Stimulated activated CD4-positive, alpha-beta T cell treated with anti-CD3 and anti-CD28 coated beads, Interleukin-12 subunit alpha, Interleukin-12 subunit beta, amount 100 ng/mL, for 24 hours (primary cell): ENCODE data around the gene CCDC3.
"Not testable (repeated sequence)": the region's sequence is repeated elsewhere in the genome, so short reads cannot be mapped to it uniquely, and the experiment has no call there.

Source experiments
- DNase-seq, 2 experiments: peaks; one replicate each; pipeline ENCODE4 v3.0.0-alpha.2; 2020; ENCODE audit warnings: low read depth in 2 of 2

Gene CCDC3

GRCh38 chr10:13000431-13000830 is 1.1 kb downstream of the CCDC3 start:
- DNase-seq = no peak

GRCh38 chr10:12999849-13000248 is 1.7 kb downstream of the CCDC3 start:
- DNase-seq = no peak

- no peak for DNase-seq
These were observed 6.1 kb downstream of the CCDC3 start for GRCh38 chr10:12995425-12995861.

GRCh38 chr10:12993595-12993994 is 7.9 kb downstream of the CCDC3 start:
- DNase-seq = no peak

- DNase-seq = no peak
These were observed 16.2 kb downstream of the CCDC3 start for GRCh38 chr10:12985347-12985746.

- DNase-seq = no peak
These were observed 17.3 kb downstream of the CCDC3 start for GRCh38 chr10:12984165-12984747.

- DNase-seq = not testable (repeated sequence)
These were observed 17.9 kb downstream of the CCDC3 start for GRCh38 chr10:12983568-12983967.

GRCh38 chr10:12981570-12981969 is 19.9 kb downstream of the CCDC3 start:
- DNase-seq = no peak

GRCh38 chr10:12980713-12981306 is 20.7 kb downstream of the CCDC3 start:
- DNase-seq = no peak

- DNase-seq = no peak
These were observed 21.3 kb downstream of the CCDC3 start for GRCh38 chr10:12980102-12980661.

- no peak for DNase-seq
These were observed 22.6 kb downstream of the CCDC3 start for GRCh38 chr10:12978891-12979290.

- no peak for DNase-seq
These were observed 25.6 kb downstream of the CCDC3 start for GRCh38 chr10:12975906-12976305.

GRCh38 chr10:12975266-12975665 is 26.2 kb downstream of the CCDC3 start:
- no peak for DNase-seq

GRCh38 chr10:12974491-12975199 is 26.9 kb downstream of the CCDC3 start:
- DNase-seq = no peak

- no peak for DNase-seq
These were observed 27.4 kb downstream of the CCDC3 start for GRCh38 chr10:12974078-12974477.

GRCh38 chr10:12973149-12973718 is 28.3 kb downstream of the CCDC3 start:
- no peak for DNase-seq

- DNase-seq = no peak
These were observed 29.4 kb downstream of the CCDC3 start for GRCh38 chr10:12972146-12972545.

- DNase-seq = no peak
These were observed 30.3 kb downstream of the CCDC3 start for GRCh38 chr10:12971001-12971788.

GRCh38 chr10:12969951-12970350 is 31.6 kb downstream of the CCDC3 start:
- DNase-seq = no peak

GRCh38 chr10:12966067-12966466 is 35.4 kb downstream of the CCDC3 start:
- DNase-seq = no peak

- DNase-seq = no peak
These were observed 35.9 kb downstream of the CCDC3 start for GRCh38 chr10:12965571-12965970.

GRCh38 chr10:12962556-12962955 is 39.0 kb downstream of the CCDC3 start:
- DNase-seq = no peak
